ENCODE results near the gene UBL4A.

UBL4A gene

DNA sequence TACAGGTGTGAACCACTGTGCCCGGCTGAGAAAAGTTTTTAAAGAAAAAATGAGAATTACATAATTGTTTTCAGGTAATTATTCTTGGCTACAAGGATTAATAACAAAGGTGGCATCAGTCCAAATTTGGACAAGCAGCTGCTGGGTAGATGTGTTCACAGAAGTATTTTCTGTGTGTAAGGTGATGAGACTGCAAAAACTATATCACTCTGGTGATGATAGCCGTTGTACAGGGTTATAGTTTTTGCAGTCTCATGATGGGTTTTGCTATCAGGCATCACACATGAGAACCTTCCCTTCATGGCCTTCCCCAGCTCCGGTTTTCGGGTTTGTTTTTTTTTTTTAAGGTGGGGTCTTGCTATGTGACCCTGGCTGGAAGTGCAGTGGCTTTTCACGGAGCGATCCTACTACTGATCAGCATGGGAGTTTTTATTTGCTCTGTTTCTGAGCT lies 9.1 kb upstream of the UBL4A start:
- H3K4me3 ChIP-seq (ENCODE audit: low read depth in 1 of 2, low read length in 1 of 2) = no peak overlapping the region
- H3K4me1 ChIP-seq (ENCODE audit: control insufficient read depth in 1 of 2, insufficient read depth in 1 of 2, low read depth in 1 of 2, low read length in 1 of 2) = peaks cover 16 to 19% of the 10 kb centered on the region in 2 experiments
- H3K27ac ChIP-seq = no peak overlapping the region
- no peaks in the 10 kb centered on the region for H3K27me3 ChIP-seq
- H3K36me3 ChIP-seq = no peaks in the 10 kb centered on the region
- H3K9me3 ChIP-seq = no peaks in the 10 kb centered on the region
- TF ChIP-seq, protein P1, sequence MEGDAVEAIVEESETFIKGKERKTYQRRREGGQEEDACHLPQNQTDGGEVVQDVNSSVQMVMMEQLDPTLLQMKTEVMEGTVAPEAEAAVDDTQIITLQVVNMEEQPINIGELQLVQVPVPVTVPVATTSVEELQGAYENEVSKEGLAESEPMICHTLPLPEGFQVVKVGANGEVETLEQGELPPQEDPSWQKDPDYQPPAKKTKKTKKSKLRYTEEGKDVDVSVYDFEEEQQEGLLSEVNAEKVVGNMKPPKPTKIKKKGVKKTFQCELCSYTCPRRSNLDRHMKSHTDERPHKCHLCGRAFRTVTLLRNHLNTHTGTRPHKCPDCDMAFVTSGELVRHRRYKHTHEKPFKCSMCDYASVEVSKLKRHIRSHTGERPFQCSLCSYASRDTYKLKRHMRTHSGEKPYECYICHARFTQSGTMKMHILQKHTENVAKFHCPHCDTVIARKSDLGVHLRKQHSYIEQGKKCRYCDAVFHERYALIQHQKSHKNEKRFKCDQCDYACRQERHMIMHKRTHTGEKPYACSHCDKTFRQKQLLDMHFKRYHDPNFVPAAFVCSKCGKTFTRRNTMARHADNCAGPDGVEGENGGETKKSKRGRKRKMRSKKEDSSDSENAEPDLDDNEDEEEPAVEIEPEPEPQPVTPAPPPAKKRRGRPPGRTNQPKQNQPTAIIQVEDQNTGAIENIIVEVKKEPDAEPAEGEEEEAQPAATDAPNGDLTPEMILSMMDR (IDR thresholded peaks at IDR 0.05) = no peak

DNA sequence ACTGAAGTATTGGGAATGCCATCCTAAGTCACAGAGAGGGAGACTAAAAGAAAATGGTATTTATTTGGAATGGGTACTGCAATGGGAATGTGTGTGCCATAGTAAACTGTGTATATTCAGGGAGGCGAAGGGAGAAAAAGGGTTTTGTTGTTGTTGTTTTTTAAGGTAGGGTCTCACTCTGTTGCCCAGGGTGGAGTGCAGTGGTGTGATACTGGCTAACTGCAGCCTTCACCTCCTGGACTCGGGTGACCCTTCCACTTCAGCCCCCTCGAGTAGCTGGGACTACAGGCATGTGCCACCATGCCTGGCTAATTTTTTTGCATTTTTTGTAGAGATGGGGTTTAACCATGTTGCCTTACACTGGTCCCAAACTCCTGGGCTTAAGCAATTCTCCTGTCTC lies 8.3 kb upstream of the UBL4A start:
- H3K4me1 ChIP-seq (ENCODE audit: control insufficient read depth in 1 of 2, insufficient read depth in 1 of 2, low read depth in 1 of 2, low read length in 1 of 2) = peaks cover 20 to 22% of the 10 kb centered on the region in 2 experiments
- H3K4me3 ChIP-seq (ENCODE audit: low read depth in 1 of 2, low read length in 1 of 2) = no peak overlapping the region
- H3K27ac ChIP-seq = no peak overlapping the region
- no peaks in the 10 kb centered on the region for H3K27me3 ChIP-seq
- no peaks in the 10 kb centered on the region for H3K9me3 ChIP-seq
- H3K36me3 ChIP-seq = no peaks in the 10 kb centered on the region
- TF ChIP-seq, protein P1 (IDR thresholded peaks at IDR 0.05) = no peak

DNA sequence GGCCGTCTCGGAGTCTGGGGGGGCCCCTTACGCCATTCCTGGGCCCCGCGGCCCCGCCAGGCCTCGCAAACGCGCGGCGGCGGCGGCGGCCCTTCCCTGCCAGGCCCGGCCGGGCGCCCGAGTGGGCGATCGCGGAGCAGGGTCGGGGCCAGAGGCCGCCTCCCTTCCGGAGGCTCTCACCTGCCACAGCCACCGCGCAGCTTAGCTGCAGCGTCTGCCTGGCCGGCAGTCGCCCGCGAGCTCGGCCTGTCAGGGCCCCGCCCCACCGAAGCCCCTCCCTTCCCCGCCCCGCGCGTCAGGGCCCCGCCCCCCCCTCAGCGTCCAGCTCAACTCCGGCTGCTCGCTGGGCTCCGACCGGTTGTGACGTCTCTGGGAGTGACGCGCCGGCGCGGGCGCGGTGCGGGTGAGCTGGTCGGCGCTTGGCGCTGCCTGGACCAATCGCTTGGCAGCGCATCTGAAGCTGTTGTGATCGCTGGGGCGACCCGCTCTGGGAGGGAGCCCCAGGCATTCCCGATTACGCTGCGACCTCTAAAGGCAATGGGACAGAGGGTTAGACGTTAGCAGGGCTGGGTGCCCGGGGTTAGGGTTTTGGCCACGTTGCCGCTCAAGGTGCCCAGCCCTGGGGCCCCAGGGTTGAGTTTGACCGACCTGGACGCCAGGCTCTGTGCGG lies 4.1 kb upstream of the UBL4A start, which contains the start of gene SLC10A3:
TSS of gene SLC10A3 (minus strand) at position 216 of the 670 bp plus-strand sequence. CDS start 1,689 bp downstream, outside the sequence.
- H3K27me3 ChIP-seq = no peaks in the 10 kb centered on the region
- H3K36me3 ChIP-seq = no peaks in the 10 kb centered on the region
- H3K27ac ChIP-seq = peak within 1 kb of the TSS; percentile 96
- H3K9me3 ChIP-seq = no peaks in the 10 kb centered on the region
- TF ChIP-seq, protein P1 (IDR thresholded peaks at IDR 0.05) = no peak
- H3K4me1 ChIP-seq (ENCODE audit: control insufficient read depth in 1 of 2, insufficient read depth in 1 of 2, low read depth in 1 of 2, low read length in 1 of 2) = peaks cover 27 to 35% of the 10 kb centered on the region in 2 experiments
- peak within 1 kb of the TSS; percentile 65 to 69 for H3K4me3 ChIP-seq (ENCODE audit: low read depth in 1 of 2, low read length in 1 of 2)

DNA sequence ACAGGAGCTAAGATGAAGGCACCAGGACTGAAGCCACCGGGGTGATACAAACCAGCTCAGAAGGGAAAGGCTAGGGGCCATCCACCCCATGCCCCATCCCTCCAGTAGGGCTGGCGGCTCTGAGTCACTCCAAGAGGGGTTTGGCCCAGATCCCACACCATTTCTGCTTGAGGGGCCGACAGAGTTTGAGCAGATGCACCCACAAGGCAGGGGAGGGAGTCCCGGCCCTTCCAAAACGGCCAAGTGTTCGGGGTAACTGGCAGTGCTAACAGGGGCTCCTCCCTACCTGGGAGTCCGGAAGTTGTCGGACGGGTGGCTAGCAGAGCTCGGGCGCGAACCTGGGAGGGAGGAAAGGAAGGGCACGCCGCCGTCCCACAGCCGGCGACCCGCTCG lies 3.6 kb upstream of the UBL4A start:
- Histone ChIP-seq H3K27ac (peak overlapping the region; percentile 96), H3K9me3 (no peaks in the 10 kb centered on the region), H3K27me3 (no peaks in the 10 kb centered on the region), H3K4me1 (ENCODE audit: control insufficient read depth in 1 of 2, insufficient read depth in 1 of 2, low read depth in 1 of 2, low read length in 1 of 2) (peaks cover 33 to 40% of the 10 kb centered on the region in 2 experiments), H3K36me3 (no peaks in the 10 kb centered on the region), H3K4me3 (ENCODE audit: low read depth in 1 of 2, low read length in 1 of 2) (peak overlapping the region; percentile 65 to 69)
- TF ChIP-seq, protein P1 (IDR thresholded peaks at IDR 0.05) = no peak

DNA sequence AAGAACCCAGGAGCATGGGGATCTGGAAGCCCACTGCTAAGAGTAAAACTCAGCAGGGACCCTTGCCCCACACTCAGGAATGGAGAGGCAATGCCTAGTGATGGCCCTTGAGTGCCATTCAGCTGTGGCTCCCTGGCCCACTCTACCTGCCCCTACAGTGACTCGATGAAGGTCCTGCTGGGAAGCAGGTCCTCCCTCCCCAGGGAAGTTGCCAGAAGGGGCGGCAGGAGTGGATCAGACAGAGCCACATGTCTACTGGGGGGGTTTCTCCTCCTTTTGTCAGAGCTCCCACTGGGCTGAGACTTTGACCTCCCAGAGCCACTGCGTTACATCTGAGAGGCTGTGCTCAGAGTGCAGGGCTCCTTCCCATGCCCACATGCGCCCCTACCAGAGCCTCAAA lies 2.8 kb upstream of the UBL4A start:
- peak overlapping the region; percentile 65 to 69 for H3K4me3 ChIP-seq (ENCODE audit: low read depth in 1 of 2, low read length in 1 of 2)
- TF ChIP-seq, protein P1 (IDR thresholded peaks at IDR 0.05) = no peak
- H3K4me1 ChIP-seq (ENCODE audit: control insufficient read depth in 1 of 2, insufficient read depth in 1 of 2, low read depth in 1 of 2, low read length in 1 of 2) = peaks cover 41 to 46% of the 10 kb centered on the region in 2 experiments
- H3K36me3 ChIP-seq = no peaks in the 10 kb centered on the region
- no peaks in the 10 kb centered on the region for H3K27me3 ChIP-seq
- H3K9me3 ChIP-seq = no peaks in the 10 kb centered on the region
- peak overlapping the region; percentile 96 for H3K27ac ChIP-seq
